Keratinocyte (primary cell): Measurements from ENCODE around the gene SERPINA1.

Experiments used
- EZH2 ChIP-seq: IDR thresholded peaks from one replicate; pipeline ENCODE4 v1.6.1; 2012; ENCODE audit warnings: inconsistent platforms, mild to moderate bottlenecking, low read length, moderate library complexity
- TF ChIP-seq, protein P1 (sequence below), 3 experiments: IDR thresholded peaks in 1 of 3; conservative IDR thresholded peaks in 1 of 3; optimal IDR thresholded peaks in 1 of 3; 2 replicates in 2 of 3; 3 replicates in 1 of 3; pipeline versions ENCODE3 to v1.5.1; 2011; ENCODE audit warnings: low read length in 3 of 3, mild to moderate bottlenecking in 3 of 3, moderate library complexity in 2 of 3, control low read depth in 1 of 3, inconsistent platforms in 1 of 3; ENCODE audit not compliant: insufficient read depth in 2 of 3; ENCODE audit errors: extremely low read depth in 1 of 3

DNA sequence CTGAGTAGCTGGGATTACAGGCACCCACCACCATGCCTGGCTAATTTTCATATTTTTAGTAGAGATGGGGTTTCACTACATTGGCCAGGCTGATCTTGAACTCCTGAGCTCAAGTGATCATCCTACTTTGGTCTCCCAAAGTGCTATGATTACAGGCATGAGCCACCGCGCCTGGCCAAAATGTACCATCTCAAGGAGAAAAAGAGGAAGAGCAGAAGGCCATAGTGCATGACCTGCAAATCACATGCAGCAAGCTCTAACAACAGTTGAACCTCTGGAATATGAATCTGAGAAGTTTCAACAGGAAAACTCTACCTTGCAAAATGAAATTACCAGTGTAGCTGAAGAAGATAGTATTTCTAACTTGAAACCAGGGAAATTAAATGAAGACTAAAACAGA, 17.1 kb upstream of the SERPINA1 start:
- TF ChIP-seq, protein P1, sequence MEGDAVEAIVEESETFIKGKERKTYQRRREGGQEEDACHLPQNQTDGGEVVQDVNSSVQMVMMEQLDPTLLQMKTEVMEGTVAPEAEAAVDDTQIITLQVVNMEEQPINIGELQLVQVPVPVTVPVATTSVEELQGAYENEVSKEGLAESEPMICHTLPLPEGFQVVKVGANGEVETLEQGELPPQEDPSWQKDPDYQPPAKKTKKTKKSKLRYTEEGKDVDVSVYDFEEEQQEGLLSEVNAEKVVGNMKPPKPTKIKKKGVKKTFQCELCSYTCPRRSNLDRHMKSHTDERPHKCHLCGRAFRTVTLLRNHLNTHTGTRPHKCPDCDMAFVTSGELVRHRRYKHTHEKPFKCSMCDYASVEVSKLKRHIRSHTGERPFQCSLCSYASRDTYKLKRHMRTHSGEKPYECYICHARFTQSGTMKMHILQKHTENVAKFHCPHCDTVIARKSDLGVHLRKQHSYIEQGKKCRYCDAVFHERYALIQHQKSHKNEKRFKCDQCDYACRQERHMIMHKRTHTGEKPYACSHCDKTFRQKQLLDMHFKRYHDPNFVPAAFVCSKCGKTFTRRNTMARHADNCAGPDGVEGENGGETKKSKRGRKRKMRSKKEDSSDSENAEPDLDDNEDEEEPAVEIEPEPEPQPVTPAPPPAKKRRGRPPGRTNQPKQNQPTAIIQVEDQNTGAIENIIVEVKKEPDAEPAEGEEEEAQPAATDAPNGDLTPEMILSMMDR (optimal IDR thresholded peaks at IDR 0.05 in 1 of 3, IDR thresholded peaks at IDR 0.05 in 1 of 3, conservative IDR thresholded peaks at IDR 0.05 in 1 of 3; ENCODE audit: extremely low read depth in 1 of 3, insufficient read depth in 2 of 3, low read length in 3 of 3) = no peak
- no peak for TF ChIP-seq EZH2
